Right renal pelvis (tissue), 4 donors: ENCODE measurements around the gene LPIN3. TPM values are rescaled to one million over a fixed set of nuclear protein-coding genes. Genes with fewer than 3 reads are reported as not detected.

Experiments
- DNase-seq, 4 donors: peaks; one replicate each; pipeline ENCODE4 v3.0.0-alpha.2; 2013; ENCODE audit warnings: low read depth in 4 of 4, low spot score in 3 of 4, missing footprints in 1 of 4
- polyA plus RNA-seq, 4 donors: library from polyadenylated mRNA; unstranded; fragments of 120-200 nt; gene quantifications; one replicate each; pipeline ENCODE4 v1.2.1, GENCODE V29; 2013; ENCODE audit not compliant: insufficient read length in 4 of 4

Gene LPIN3
- polyA plus RNA-seq, 4 donors = 9.5 to 13.6 (median 11.5) TPM

- no peak for DNase-seq
These were observed 20.2 kb upstream of the LPIN3 start for GRCh38 chr20:41320441-41320840.

- DNase-seq = no peak
These were observed 19.6 kb upstream of the LPIN3 start for GRCh38 chr20:41320976-41321375.

- DNase-seq = no peak
These were observed 13.4 kb upstream of the LPIN3 start for GRCh38 chr20:41327178-41327577.

GRCh38 chr20:41329435-41330342 lies 10.9 kb upstream of the LPIN3 start:
- DNase-seq = peak in 1 of 4 donors; percentile 45

- DNase-seq = no peak
These were observed 10.3 kb upstream of the LPIN3 start for GRCh38 chr20:41330343-41330720.

- no peak for DNase-seq
These were observed 9.7 kb upstream of the LPIN3 start for GRCh38 chr20:41330941-41331340.

- no peak for DNase-seq
These were observed 8.9 kb upstream of the LPIN3 start for GRCh38 chr20:41331731-41332130.

GRCh38 chr20:41334036-41334435 lies 6.6 kb upstream of the LPIN3 start:
- no peak for DNase-seq

GRCh38 chr20:41334443-41335421 lies 5.9 kb upstream of the LPIN3 start:
- no peak for DNase-seq

GRCh38 chr20:41335591-41335990 lies 5.0 kb upstream of the LPIN3 start:
- DNase-seq = no peak

- DNase-seq = no peak
These were observed 3.7 kb upstream of the LPIN3 start for GRCh38 chr20:41336711-41337492.

GRCh38 chr20:41339957-41340326 lies 679 bp upstream of the LPIN3 start:
- DNase-seq = peak in 1 of 4 donors; percentile 61

GRCh38 chr20:41342474-41343464 lies 2.1 kb downstream of the LPIN3 start:
- no peak for DNase-seq

GRCh38 chr20:41344477-41344876 lies 3.9 kb downstream of the LPIN3 start:
- DNase-seq = no peak

- DNase-seq = no peak
These were observed 4.5 kb downstream of the LPIN3 start for GRCh38 chr20:41344938-41345728.

GRCh38 chr20:41345729-41346067 lies 5.1 kb downstream of the LPIN3 start:
- no peak for DNase-seq

- DNase-seq = no peak
These were observed 7.2 kb downstream of the LPIN3 start for GRCh38 chr20:41347523-41348429.
